ENCODE data around the gene CAPN8.

The CAPN8 gene

DNA sequence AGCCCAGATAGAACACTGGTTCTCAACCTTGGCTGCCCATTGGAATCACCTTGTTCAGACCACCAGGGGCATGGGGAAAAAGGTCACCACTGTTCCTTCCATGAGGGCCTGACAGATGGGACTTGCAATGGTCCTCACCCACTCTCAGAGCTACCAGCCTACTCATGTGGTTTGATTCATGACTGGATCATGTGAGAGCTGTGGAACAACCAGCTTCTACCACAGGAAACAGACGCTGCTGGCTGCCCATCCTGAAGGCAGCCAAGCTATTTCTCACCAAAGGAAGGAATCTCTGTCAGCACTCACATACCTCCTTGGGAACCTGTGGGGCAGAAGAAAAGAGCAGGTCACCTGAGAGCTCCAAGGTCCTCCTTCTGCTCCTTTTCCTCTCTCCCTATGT lies 53.6 kb downstream of the CAPN8 start:
- no peak overlapping the region for H3K27ac ChIP-seq (ENCODE audit: low read depth, low read length)

DNA sequence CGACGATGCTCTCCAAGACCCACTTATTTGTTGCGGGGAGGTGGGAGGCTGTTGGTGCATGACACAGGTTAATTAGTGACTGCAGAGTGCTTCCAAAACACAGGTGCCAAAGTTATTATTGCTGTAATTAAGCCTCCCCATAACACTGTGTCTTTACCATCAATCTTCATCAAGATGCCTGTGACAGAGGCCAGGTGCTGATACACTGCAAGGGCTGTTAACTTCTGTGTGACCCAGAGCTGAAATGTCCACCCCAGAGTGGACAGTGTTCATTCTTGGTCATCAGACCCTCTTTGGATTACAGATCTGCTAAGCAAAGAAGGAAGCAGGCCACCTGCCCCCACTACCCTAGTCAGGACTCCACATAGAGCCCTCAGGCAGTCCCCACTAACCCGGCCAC lies 55.5 kb downstream of the CAPN8 start:
- Histone ChIP-seq H3K27me3 (ENCODE audit: control insufficient read depth, low read length) (no peaks in the 10 kb centered on the region), H4K20me1 (ENCODE audit: control insufficient read depth, insufficient read depth, low read depth, low read length) (no peaks in the 10 kb centered on the region), H3K4me1 (ENCODE audit: control insufficient read depth, low read length) (no peaks in the 10 kb centered on the region), H3K36me3 (ENCODE audit: control insufficient read depth, low read length) (no peaks in the 10 kb centered on the region), H3K4me3 (ENCODE audit: low read length) (no peak overlapping the region), H3F3A (ENCODE audit: control insufficient read depth, insufficient read depth) (no peaks in the 10 kb centered on the region), H3K4me2 (ENCODE audit: low read length) (no peak overlapping the region), H3K9me2 (replicated peaks; ENCODE audit: control insufficient read depth, low read length) (no peaks in the 10 kb centered on the region), H3K9me3 (ENCODE audit: control insufficient read depth, insufficient read depth, low read length) (no peaks in the 10 kb centered on the region), H3K27ac (ENCODE audit: low read depth, low read length) (no peak overlapping the region), H3K79me2 (ENCODE audit: control insufficient read depth, low read length) (no peaks in the 10 kb centered on the region)
- TF ChIP-seq EZH2phosphoT487 (IDR thresholded peaks at IDR 0.05; ENCODE audit: borderline replicate concordance, low read length), result no peak
- TF ChIP-seq, protein P1, sequence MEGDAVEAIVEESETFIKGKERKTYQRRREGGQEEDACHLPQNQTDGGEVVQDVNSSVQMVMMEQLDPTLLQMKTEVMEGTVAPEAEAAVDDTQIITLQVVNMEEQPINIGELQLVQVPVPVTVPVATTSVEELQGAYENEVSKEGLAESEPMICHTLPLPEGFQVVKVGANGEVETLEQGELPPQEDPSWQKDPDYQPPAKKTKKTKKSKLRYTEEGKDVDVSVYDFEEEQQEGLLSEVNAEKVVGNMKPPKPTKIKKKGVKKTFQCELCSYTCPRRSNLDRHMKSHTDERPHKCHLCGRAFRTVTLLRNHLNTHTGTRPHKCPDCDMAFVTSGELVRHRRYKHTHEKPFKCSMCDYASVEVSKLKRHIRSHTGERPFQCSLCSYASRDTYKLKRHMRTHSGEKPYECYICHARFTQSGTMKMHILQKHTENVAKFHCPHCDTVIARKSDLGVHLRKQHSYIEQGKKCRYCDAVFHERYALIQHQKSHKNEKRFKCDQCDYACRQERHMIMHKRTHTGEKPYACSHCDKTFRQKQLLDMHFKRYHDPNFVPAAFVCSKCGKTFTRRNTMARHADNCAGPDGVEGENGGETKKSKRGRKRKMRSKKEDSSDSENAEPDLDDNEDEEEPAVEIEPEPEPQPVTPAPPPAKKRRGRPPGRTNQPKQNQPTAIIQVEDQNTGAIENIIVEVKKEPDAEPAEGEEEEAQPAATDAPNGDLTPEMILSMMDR (IDR thresholded peaks at IDR 0.05; ENCODE audit: low read depth, low read length, poor library complexity, severe bottlenecking), result no peak

More for the DNA sequence above, 53.6 kb downstream of the CAPN8 start:
- Histone ChIP-seq H4K20me1 (ENCODE audit: control insufficient read depth, insufficient read depth, low read depth, low read length) (no peaks in the 10 kb centered on the region), H3K27me3 (ENCODE audit: control insufficient read depth, low read length) (no peaks in the 10 kb centered on the region), H3K4me3 (ENCODE audit: low read length) (no peak overlapping the region), H3K36me3 (ENCODE audit: control insufficient read depth, low read length) (no peaks in the 10 kb centered on the region), H3K9me3 (ENCODE audit: control insufficient read depth, insufficient read depth, low read length) (no peaks in the 10 kb centered on the region), H3K4me2 (ENCODE audit: low read length) (no peak overlapping the region), H3F3A (ENCODE audit: control insufficient read depth, insufficient read depth) (no peaks in the 10 kb centered on the region), H3K79me2 (ENCODE audit: control insufficient read depth, low read length) (no peaks in the 10 kb centered on the region), H3K4me1 (ENCODE audit: control insufficient read depth, low read length) (no peaks in the 10 kb centered on the region), H3K9me2 (replicated peaks; ENCODE audit: control insufficient read depth, low read length) (no peaks in the 10 kb centered on the region)
- no peak for TF ChIP-seq EZH2phosphoT487 (IDR thresholded peaks at IDR 0.05; ENCODE audit: borderline replicate concordance, low read length)
- TF ChIP-seq, protein P1 (IDR thresholded peaks at IDR 0.05; ENCODE audit: low read depth, low read length, poor library complexity, severe bottlenecking), result no peak

DNA sequence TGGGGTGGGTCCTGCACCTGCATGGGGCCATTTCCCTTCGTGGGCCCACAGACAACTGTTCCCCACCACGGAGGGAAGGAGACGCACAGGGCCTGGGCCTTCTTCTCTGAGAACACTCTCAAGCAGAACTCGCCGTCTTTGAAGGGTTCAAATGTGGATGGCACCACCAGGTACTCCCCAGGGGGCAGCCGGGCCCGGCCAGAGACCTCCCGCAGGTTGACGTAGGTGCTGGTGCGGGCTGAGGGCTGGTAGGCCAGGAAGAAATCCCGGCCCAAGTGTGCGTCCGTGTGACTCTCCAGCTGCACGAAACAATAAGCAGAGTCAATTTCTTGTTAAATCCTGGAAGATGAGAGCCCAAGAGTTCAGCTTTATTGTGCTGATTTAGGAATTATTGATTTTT lies 56.4 kb downstream of the CAPN8 start:
- H3K27me3 ChIP-seq (ENCODE audit: control insufficient read depth, low read length), result no peaks in the 10 kb centered on the region
- H3K79me2 ChIP-seq (ENCODE audit: control insufficient read depth, low read length), result no peaks in the 10 kb centered on the region
- no peak overlapping the region for H3K4me3 ChIP-seq (ENCODE audit: low read length)
- no peak overlapping the region for H3K27ac ChIP-seq (ENCODE audit: low read depth, low read length)
- no peaks in the 10 kb centered on the region for H3K9me2 ChIP-seq (replicated peaks; ENCODE audit: control insufficient read depth, low read length)
- TF ChIP-seq EZH2phosphoT487 (IDR thresholded peaks at IDR 0.05; ENCODE audit: borderline replicate concordance, low read length), result no peak
- TF ChIP-seq, protein P1 (IDR thresholded peaks at IDR 0.05; ENCODE audit: low read depth, low read length, poor library complexity, severe bottlenecking), result no peak
- no peaks in the 10 kb centered on the region for H3K4me1 ChIP-seq (ENCODE audit: control insufficient read depth, low read length)
- no peaks in the 10 kb centered on the region for H3F3A ChIP-seq (ENCODE audit: control insufficient read depth, insufficient read depth)
- no peaks in the 10 kb centered on the region for H3K36me3 ChIP-seq (ENCODE audit: control insufficient read depth, low read length)
- H3K9me3 ChIP-seq (ENCODE audit: control insufficient read depth, insufficient read depth, low read length), result no peaks in the 10 kb centered on the region
- no peak overlapping the region for H3K4me2 ChIP-seq (ENCODE audit: low read length)
- no peaks in the 10 kb centered on the region for H4K20me1 ChIP-seq (ENCODE audit: control insufficient read depth, insufficient read depth, low read depth, low read length)

DNA sequence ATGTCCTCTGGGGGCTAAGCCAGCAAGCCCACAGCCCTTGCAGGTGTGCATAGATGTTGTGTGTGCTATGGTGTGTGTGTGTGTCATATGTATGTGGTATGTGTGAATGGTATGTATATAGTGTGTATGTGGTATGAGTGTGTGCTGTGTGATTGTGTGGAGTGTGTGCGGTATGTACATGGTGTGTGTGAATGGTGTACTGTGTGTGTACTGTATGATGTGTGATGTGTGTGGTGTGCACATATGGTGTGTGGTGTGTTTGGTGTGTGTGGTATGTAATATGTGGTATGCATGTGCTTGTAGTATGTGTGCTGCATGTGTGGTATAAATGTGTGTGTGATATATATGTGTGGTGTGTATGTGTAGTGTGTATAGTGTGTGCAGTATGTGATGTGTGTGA lies 107.0 kb downstream of the CAPN8 start:
- no peak overlapping the region for H3K4me3 ChIP-seq (ENCODE audit: low read length)
- no peaks in the 10 kb centered on the region for H3K9me3 ChIP-seq (ENCODE audit: control insufficient read depth, insufficient read depth, low read length)
- no peaks in the 10 kb centered on the region for H3K36me3 ChIP-seq (ENCODE audit: control insufficient read depth, low read length)
- H3K27ac ChIP-seq (ENCODE audit: low read depth, low read length), result no peak overlapping the region
- no peaks in the 10 kb centered on the region for H3K9me2 ChIP-seq (replicated peaks; ENCODE audit: control insufficient read depth, low read length)
- H3K4me1 ChIP-seq (ENCODE audit: control insufficient read depth, low read length), result no peaks in the 10 kb centered on the region
- TF ChIP-seq EZH2phosphoT487 (IDR thresholded peaks at IDR 0.05; ENCODE audit: borderline replicate concordance, low read length), result no peak
- TF ChIP-seq, protein P1 (IDR thresholded peaks at IDR 0.05; ENCODE audit: low read depth, low read length, poor library complexity, severe bottlenecking), result no peak
- no peaks in the 10 kb centered on the region for H4K20me1 ChIP-seq (ENCODE audit: control insufficient read depth, insufficient read depth, low read depth, low read length)
- no peak overlapping the region for H3K4me2 ChIP-seq (ENCODE audit: low read length)
- no peaks in the 10 kb centered on the region for H3K79me2 ChIP-seq (ENCODE audit: control insufficient read depth, low read length)
- no peaks in the 10 kb centered on the region for H3K27me3 ChIP-seq (ENCODE audit: control insufficient read depth, low read length)
- H3F3A ChIP-seq (ENCODE audit: control insufficient read depth, insufficient read depth), result no peaks in the 10 kb centered on the region
